CD14-positive monocyte (primary cell): ENCODE results near the gene CDKN1C. TPM values are rescaled to one million over a fixed set of nuclear protein-coding genes. Genes with fewer than 3 reads are reported as not detected.

ENCODE experiments used
- DNase-seq, 3 donors: peaks; one replicate each; pipeline ENCODE4 v3.0.0-alpha.2; 2011 to 2022
- H2AFZ ChIP-seq: 2 replicates; pipeline ENCODE4 v1.6.0; 2012; ENCODE audit warnings: mild to moderate bottlenecking, low read depth, low read length, inconsistent platforms; ENCODE audit not compliant: insufficient read depth, poor library complexity, severe bottlenecking
- H3K27ac ChIP-seq, 2 donors: 1 replicate in 1 of 2; 2 replicates in 1 of 2; pipeline ENCODE4 v1.5.1; 2012 to 2013; ENCODE audit warnings: low read length in 2 of 2, control low read depth in 1 of 2, inconsistent platforms in 1 of 2, low read depth in 1 of 2, mild to moderate bottlenecking in 1 of 2
- H3K27me3 ChIP-seq, 2 donors: one replicate each; pipeline versions ENCODE4 v1.6.0 to v1.6.1; 2011 to 2013; ENCODE audit warnings: low read length in 2 of 2; ENCODE audit not compliant: control insufficient read depth in 2 of 2, insufficient read depth in 2 of 2
- H3K36me3 ChIP-seq, 2 donors: replicated peaks in 1 of 2; 1 replicate in 1 of 2; 2 replicates in 1 of 2; pipeline versions ENCODE4 v1.5.1 to v1.6.1; 2012 to 2013; ENCODE audit warnings: low read length in 2 of 2, control low read depth in 1 of 2, inconsistent platforms in 1 of 2, mild to moderate bottlenecking in 1 of 2; ENCODE audit not compliant: insufficient read depth in 2 of 2, control insufficient read depth in 1 of 2
- H3K4me1 ChIP-seq, 2 donors: 1 replicate in 1 of 2; 2 replicates in 1 of 2; pipeline versions ENCODE4 v1.5.1 to v1.6.1; 2012 to 2013; ENCODE audit warnings: low read length in 2 of 2, control low read depth in 1 of 2, inconsistent platforms in 1 of 2, mild to moderate bottlenecking in 1 of 2, moderate library complexity in 1 of 2; ENCODE audit not compliant: insufficient read depth in 2 of 2, control insufficient read depth in 1 of 2
- H3K4me2 ChIP-seq: replicated peaks from 2 replicates; pipeline ENCODE3; 2012; ENCODE audit warnings: low read length, moderate library complexity, mild to moderate bottlenecking; ENCODE audit not compliant: poor library complexity, severe bottlenecking; ENCODE audit errors: extremely low read depth
- H3K4me3 ChIP-seq, 3 experiments: fragments of 200-600 bp in 1 of 3; sonication (generic) in 1 of 3; replicated peaks in 1 of 3; 1 replicate in 2 of 3; 2 replicates in 1 of 3; pipeline ENCODE4 v1.5.1; 2011 to 2013; ENCODE audit warnings: low read length in 3 of 3, mild to moderate bottlenecking in 3 of 3, control low read depth in 2 of 3, low read depth in 2 of 3, inconsistent platforms in 1 of 3, moderate library complexity in 1 of 3
- H3K79me2 ChIP-seq: 2 replicates; pipeline ENCODE4 v1.6.0; 2012; ENCODE audit warnings: mild to moderate bottlenecking, control low read depth, inconsistent platforms, low read length, moderate library complexity; ENCODE audit not compliant: insufficient read depth
- H3K9ac ChIP-seq: 2 replicates; pipeline ENCODE4 v1.6.0; 2017; ENCODE audit warnings: low read length, mild to moderate bottlenecking; ENCODE audit not compliant: insufficient read depth, poor library complexity, severe bottlenecking
- H3K9me3 ChIP-seq, 2 donors: replicated peaks in 1 of 2; 1 replicate in 1 of 2; 2 replicates in 1 of 2; pipeline versions ENCODE4 v1.5.1 to v1.6.1; 2012 to 2013; ENCODE audit warnings: low read length in 2 of 2, control low read depth in 1 of 2; ENCODE audit not compliant: control insufficient read depth in 1 of 2, insufficient read depth in 1 of 2
- H4K20me1 ChIP-seq: 2 replicates; pipeline ENCODE4 v1.6.0; 2012; ENCODE audit warnings: mild to moderate bottlenecking, low read length, control low read depth, moderate library complexity; ENCODE audit not compliant: insufficient read depth
- H3K27ac Mint-ChIP-seq, 7 donors: one replicate each; pipeline ENCODE4 v1.8.0; 2020; ENCODE audit warnings: mild to moderate bottlenecking in 7 of 7, mixed read lengths in 7 of 7, moderate library complexity in 6 of 7, inconsistent platforms in 2 of 7
- H3K27me3 Mint-ChIP-seq, 3 donors: one replicate each; pipeline ENCODE4 v1.8.0; 2021 to 2022; ENCODE audit warnings: low read depth in 3 of 3, mild to moderate bottlenecking in 3 of 3, mixed read lengths in 3 of 3, moderate library complexity in 3 of 3, inconsistent platforms in 1 of 3
- H3K36me3 Mint-ChIP-seq, 2 donors: one replicate each; pipeline ENCODE4 v1.8.0; 2020; ENCODE audit warnings: mixed read lengths in 2 of 2, inconsistent platforms in 1 of 2, mild to moderate bottlenecking in 1 of 2
- H3K4me1 Mint-ChIP-seq: one replicate; pipeline ENCODE4 v1.8.0; 2020; ENCODE audit warnings: mild to moderate bottlenecking, mixed read lengths
- H3K4me3 Mint-ChIP-seq, 2 donors: one replicate each; pipeline ENCODE4 v1.8.0; 2020; ENCODE audit warnings: mild to moderate bottlenecking in 2 of 2, mixed read lengths in 2 of 2, moderate library complexity in 1 of 2
- H3K9me3 Mint-ChIP-seq, 7 donors: one replicate each; pipeline ENCODE4 v1.8.0; 2020 to 2022; ENCODE audit warnings: mixed read lengths in 7 of 7, mild to moderate bottlenecking in 6 of 7, moderate library complexity in 6 of 7, inconsistent platforms in 2 of 7
- WGBS: methylation state at CpG from one replicate; pipeline ENCODE4 v1.1.5; 2013; ENCODE audit warnings: missing lambda C conversion rate; ENCODE audit not compliant: insufficient coverage; 5-methylcytosine and 5-hydroxymethylcytosine counted together
- intact Hi-C, 2 donors: fragments of 100-400 bp; cut with micrococcal nuclease; formaldehyde crosslinking; loops; one replicate each; pipeline versions ENCODE4 v1.15.0 to v1.15.1; 2023
- polyA plus RNA-seq, 3 donors: library from polyadenylated mRNA; depleted of rRNA in 1 of 3; unstranded in 2 of 3; stranded (reverse) in 1 of 3; fragments of 300-500 nt in 2 of 3; fragments of >200 nt in 1 of 3; fragmentation: Illumina TruSeq in 2 of 3; gene quantifications; 1 replicate in 2 of 3; 2 replicates in 1 of 3; pipeline ENCODE4 v1.2.3, GENCODE V29; 2012 to 2021
- TF ChIP-seq, protein P1 (sequence below): fragments of 200-600 bp; IDR thresholded peaks from one replicate; pipeline ENCODE4 v1.8.0; 2022; ENCODE audit warnings: antibody characterized with exemption, mild to moderate bottlenecking

CDKN1C gene
- polyA plus RNA-seq, 3 donors, result 3.2 to 36.4 (median 4.7) TPM

DNA sequence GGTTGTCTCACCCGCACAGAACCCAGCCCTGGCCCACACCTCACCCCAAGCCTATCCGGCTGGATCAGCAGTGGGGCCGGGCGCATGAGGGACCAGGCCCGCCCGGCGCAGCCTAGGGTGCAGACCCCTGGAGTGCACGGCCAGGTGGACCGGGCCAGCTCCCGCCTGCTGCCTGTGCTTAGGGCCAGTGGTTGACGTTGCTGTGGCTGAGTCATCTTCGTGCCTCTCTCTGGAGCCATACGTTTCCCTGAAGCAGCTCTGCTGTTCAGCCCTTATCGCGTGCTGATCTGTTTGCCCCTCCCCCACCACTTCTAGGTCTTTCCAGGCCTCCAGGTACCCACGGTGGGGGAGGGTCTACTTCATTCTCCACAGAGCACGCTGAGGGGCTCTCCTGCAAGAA lies 39.5 kb downstream of the CDKN1C start:
- Histone ChIP-seq H3K9me3 (no peaks in the 10 kb centered on the region), H3K27ac (no peak overlapping the region), H2AFZ (no peak overlapping the region), H3K4me1 (no peaks in the 10 kb centered on the region), H4K20me1 (peaks cover 40% of the 10 kb centered on the region), H3K9ac (no peak overlapping the region), H3K79me2 (no peaks in the 10 kb centered on the region), H3K4me2 (no peak overlapping the region), H3K27me3 (no peaks in the 10 kb centered on the region), H3K36me3 (peaks cover 10 to 14% of the 10 kb centered on the region in 2 donors), H3K4me3 (no peak overlapping the region)
- peaks cover 5 to 11% of the 10 kb centered on the region in 2 donors for H3K36me3 Mint-ChIP-seq
- no peaks in the 10 kb centered on the region for H3K4me1 Mint-ChIP-seq
- no peak overlapping the region for H3K4me3 Mint-ChIP-seq
- peaks cover 0 to 9% (median 0%) of the 10 kb centered on the region in 3 donors for H3K27me3 Mint-ChIP-seq
- DNase-seq, result no peak
- intact Hi-C loops, result no loop called here
- peaks cover 0 to 2% (median 0%) of the 10 kb centered on the region in 7 donors for H3K9me3 Mint-ChIP-seq
- no peak overlapping the region for H3K27ac Mint-ChIP-seq
- TF ChIP-seq, protein P1, sequence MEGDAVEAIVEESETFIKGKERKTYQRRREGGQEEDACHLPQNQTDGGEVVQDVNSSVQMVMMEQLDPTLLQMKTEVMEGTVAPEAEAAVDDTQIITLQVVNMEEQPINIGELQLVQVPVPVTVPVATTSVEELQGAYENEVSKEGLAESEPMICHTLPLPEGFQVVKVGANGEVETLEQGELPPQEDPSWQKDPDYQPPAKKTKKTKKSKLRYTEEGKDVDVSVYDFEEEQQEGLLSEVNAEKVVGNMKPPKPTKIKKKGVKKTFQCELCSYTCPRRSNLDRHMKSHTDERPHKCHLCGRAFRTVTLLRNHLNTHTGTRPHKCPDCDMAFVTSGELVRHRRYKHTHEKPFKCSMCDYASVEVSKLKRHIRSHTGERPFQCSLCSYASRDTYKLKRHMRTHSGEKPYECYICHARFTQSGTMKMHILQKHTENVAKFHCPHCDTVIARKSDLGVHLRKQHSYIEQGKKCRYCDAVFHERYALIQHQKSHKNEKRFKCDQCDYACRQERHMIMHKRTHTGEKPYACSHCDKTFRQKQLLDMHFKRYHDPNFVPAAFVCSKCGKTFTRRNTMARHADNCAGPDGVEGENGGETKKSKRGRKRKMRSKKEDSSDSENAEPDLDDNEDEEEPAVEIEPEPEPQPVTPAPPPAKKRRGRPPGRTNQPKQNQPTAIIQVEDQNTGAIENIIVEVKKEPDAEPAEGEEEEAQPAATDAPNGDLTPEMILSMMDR, result no peak
- WGBS, result 92% methylated on average over 13 of the region's 17 CpGs

DNA sequence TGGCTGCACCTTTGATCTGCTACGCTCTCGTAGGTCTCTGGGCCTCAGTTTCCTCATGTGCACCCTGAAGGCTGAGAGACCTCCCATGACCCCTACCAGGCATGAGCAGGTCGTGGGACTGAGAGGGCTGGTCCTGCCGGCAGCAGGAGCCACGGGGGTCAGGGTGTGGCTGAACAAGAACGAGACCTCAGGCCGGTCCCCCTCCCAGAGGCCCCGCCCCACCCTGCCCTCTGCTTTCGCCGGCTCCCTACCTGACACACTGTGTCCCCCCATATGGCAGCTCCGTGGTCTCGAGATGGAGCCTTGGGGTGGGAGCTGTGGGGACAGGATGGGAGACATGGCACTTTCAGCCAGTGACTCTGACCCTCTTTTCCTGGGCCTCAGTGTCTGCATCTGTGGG lies 40.6 kb downstream of the CDKN1C start:
- WGBS, result 67% methylated on average over 4 of the region's 12 CpGs

More for the DNA sequence above, 40.6 kb downstream of the CDKN1C start:
- Histone ChIP-seq H3K9me3 (no peaks in the 10 kb centered on the region), H3K4me3 (no peak overlapping the region), H3K79me2 (no peaks in the 10 kb centered on the region), H2AFZ (no peak overlapping the region), H3K36me3 (peaks cover 10 to 14% of the 10 kb centered on the region in 2 donors), H3K9ac (no peak overlapping the region), H3K4me2 (no peak overlapping the region), H3K27me3 (no peaks in the 10 kb centered on the region), H4K20me1 (peaks cover 41% of the 10 kb centered on the region), H3K27ac (no peak overlapping the region), H3K4me1 (no peaks in the 10 kb centered on the region)
- no peak for DNase-seq
- intact Hi-C loops, result no loop called here
- H3K9me3 Mint-ChIP-seq, result peaks cover 0 to 2% (median 0%) of the 10 kb centered on the region in 7 donors
- H3K4me1 Mint-ChIP-seq, result no peaks in the 10 kb centered on the region
- H3K27me3 Mint-ChIP-seq, result peaks cover 0 to 9% (median 0%) of the 10 kb centered on the region in 3 donors
- TF ChIP-seq, protein P1, result no peak
- H3K27ac Mint-ChIP-seq, result no peak overlapping the region
- peaks cover 5 to 11% of the 10 kb centered on the region in 2 donors for H3K36me3 Mint-ChIP-seq
- no peak overlapping the region for H3K4me3 Mint-ChIP-seq
